GM18526 (cell line): ENCODE results near the gene ERC2.

Source experiments
- POLR2A ChIP-seq: IDR thresholded peaks from 3 replicates; pipeline ENCODE4 v1.6.1; 2011; ENCODE audit not compliant: insufficient read length; ENCODE audit errors: extremely low read depth

Gene ERC2

GRCh38 chr3:55516392-55517030 lies 951.8 kb downstream of the ERC2 start:
- TF ChIP-seq POLR2A = no peak

DNA sequence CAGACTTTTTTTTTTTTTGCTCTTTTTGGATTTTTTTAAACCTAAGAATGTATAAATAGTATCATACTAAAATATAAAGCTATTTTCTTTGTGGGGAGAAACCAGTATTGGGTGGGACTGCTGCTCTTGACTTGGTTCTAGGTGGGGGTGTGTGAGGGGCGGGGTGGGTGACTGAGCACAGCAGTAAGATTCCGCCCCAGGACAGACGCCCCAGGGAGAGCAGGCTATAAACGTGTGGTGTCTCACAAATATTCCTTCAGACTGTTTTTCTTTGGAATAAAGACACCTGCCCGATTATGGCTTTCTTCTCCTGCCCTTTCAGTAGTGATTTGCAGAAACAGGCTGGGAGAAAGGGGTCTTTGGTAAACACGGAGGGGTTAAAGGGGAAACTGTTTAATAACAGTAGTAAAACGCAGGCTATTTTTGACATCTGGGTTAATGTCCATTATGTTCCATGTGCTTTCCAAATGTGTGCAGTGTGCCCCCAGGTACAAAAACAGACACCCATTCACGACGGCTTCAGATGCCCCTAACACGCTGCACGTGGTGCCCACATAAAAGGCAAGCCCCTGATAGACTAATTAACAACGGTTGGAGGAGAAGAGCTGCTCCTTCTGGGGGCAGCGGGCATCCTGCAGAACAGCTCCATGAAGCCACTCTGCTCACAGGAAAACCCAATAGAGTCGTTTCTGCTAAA lies 952.6 kb downstream of the ERC2 start:
- no peak for TF ChIP-seq POLR2A

GRCh38 chr3:55514962-55515361 lies 953.3 kb downstream of the ERC2 start:
- no peak for TF ChIP-seq POLR2A

- no peak for TF ChIP-seq POLR2A
Observed at GRCh38 chr3:55512571-55513343, 955.5 kb downstream of the ERC2 start.

- TF ChIP-seq POLR2A = no peak
Observed at GRCh38 chr3:55511895-55512570, 956.2 kb downstream of the ERC2 start.

DNA sequence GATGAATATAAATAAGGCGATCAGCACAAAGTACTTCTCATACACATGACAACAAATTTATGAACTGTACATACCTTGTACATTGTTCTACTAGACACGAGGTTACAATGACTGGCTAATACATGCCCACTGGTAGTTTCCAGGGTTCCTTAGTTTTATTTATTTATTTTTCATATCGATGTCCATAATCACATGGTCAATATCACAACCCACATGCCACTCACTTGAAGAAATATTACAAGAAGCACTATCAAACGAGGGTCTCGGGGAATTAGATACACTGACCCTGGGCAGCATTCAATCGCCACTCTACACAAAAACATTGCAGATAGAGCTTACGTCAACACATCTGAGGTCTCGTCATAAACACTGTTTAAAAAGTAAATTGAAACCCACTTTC lies 959.9 kb downstream of the ERC2 start:
- TF ChIP-seq POLR2A = no peak

- TF ChIP-seq POLR2A = no peak
Observed at GRCh38 chr3:55507808-55508207, 960.5 kb downstream of the ERC2 start.

- TF ChIP-seq POLR2A = no peak
Observed at GRCh38 chr3:55505776-55506175, 962.5 kb downstream of the ERC2 start.

GRCh38 chr3:55501905-55502304 lies 966.4 kb downstream of the ERC2 start:
- TF ChIP-seq POLR2A = no peak

GRCh38 chr3:55500555-55501330 lies 967.5 kb downstream of the ERC2 start:
- no peak for TF ChIP-seq POLR2A

DNA sequence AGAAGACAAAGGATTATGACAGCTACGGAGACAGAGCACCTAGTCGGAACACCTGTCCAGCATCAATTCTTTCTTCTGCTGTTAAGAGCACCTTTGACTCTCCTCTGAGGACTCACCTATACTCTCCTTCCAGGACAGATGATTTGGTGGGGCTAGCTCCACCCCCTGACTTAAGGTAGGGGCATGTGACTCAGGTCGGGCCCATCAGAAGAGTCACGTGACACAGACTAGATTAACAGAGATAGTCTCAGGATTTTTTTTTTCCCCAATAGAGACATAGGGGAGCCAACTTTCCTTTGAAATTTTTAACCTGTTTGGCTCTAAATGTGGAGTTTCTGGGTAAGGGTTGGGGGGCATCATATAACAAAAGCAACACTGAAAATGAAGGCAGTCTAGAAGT lies 969.7 kb downstream of the ERC2 start:
- TF ChIP-seq POLR2A = no peak

GRCh38 chr3:55497250-55497649 lies 971.0 kb downstream of the ERC2 start:
- TF ChIP-seq POLR2A = no peak

- TF ChIP-seq POLR2A = no peak
Observed at GRCh38 chr3:55494976-55495375, 973.3 kb downstream of the ERC2 start.

- no peak for TF ChIP-seq POLR2A
Observed at GRCh38 chr3:55492976-55493375, 975.3 kb downstream of the ERC2 start.

DNA sequence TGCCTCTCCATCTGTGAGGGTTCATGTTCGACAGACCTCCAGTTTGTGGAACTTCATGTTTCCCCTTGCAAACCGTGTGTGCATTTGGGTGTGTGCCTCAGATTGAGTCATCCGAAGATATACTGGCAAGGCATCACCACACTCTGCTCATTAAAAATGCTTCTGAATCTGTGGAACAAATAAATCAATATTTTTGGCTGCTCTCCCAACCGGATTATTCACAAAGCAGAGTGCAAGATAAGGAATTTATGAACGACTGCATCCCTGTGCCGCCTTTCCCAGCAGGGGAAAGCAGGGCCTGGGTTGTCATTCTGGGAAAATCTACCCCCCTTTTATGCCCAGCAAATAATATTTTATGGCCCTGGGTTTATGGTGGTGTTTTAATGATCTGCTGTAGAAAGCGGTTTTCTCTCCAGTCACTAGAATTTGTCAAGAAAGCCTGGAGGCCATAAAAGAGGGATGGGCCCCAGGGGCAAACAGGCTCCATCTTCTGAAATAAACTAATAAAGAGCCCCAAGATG lies 976.9 kb downstream of the ERC2 start:
- TF ChIP-seq POLR2A = no peak
